Uterus (tissue), 4 donors: ENCODE data around the gene NES. TPM values are rescaled to one million over a fixed set of nuclear protein-coding genes. Genes with fewer than 3 reads are reported as not detected.

ENCODE experiments used
- DNase-seq, 2 donors: peaks; one replicate each; pipeline ENCODE4 v3.0.0-alpha.2; 2019 to 2020
- H3K27ac ChIP-seq, 2 donors: fragments of 200-600 bp; sonication (generic); 1 replicate in 1 of 2; 2 replicates in 1 of 2; pipeline ENCODE4 v1.5.1; 2016 to 2018
- H3K27me3 ChIP-seq, 2 donors: fragments of 200-600 bp; sonication (generic); one replicate each; pipeline ENCODE4 v1.5.1; 2018 to 2019; ENCODE audit warnings: control low read depth in 1 of 2
- H3K36me3 ChIP-seq, 2 donors: fragments of 200-600 bp; sonication (generic); one replicate each; pipeline ENCODE4 v1.5.1; 2019; ENCODE audit warnings: control low read depth in 1 of 2
- H3K4me1 ChIP-seq, 2 donors: fragments of 200-600 bp; sonication (generic); one replicate each; pipeline ENCODE4 v1.5.1; 2018 to 2019; ENCODE audit warnings: control low read depth in 1 of 2
- H3K4me3 ChIP-seq, 2 donors: fragments of 200-600 bp; sonication (generic); 1 replicate in 1 of 2; 2 replicates in 1 of 2; pipeline ENCODE4 v1.5.1; 2018 to 2019; ENCODE audit warnings: mild to moderate bottlenecking in 1 of 2
- H3K9me3 ChIP-seq, 2 donors: fragments of 200-600 bp; sonication (generic); one replicate each; pipeline ENCODE4 v1.5.1; 2019; ENCODE audit warnings: control low read depth in 1 of 2
- POLR2A ChIP-seq, 2 donors: fragments of 450-650 bp; IDR thresholded peaks; one replicate each; pipeline ENCODE4 v1.6.1; 2016; ENCODE audit warnings: antibody characterized with exemption in 2 of 2, mild to moderate bottlenecking in 1 of 2, moderate library complexity in 1 of 2
- intact Hi-C: fragments of 100-400 bp; cut with DNase I; formaldehyde crosslinking; loops from one replicate; pipeline ENCODE4 v1.15.1; 2023; ENCODE audit warnings: low total_unique reads
- total RNA-seq, 4 donors: library from RNA; depleted of rRNA in 3 of 4; stranded (reverse); fragments of >200 nt in 3 of 4; gene quantifications; one replicate each; pipeline versions ENCODE4 v1.1.0 to v1.2.4, GENCODE V29; 2014 to 2023
- TF ChIP-seq, protein P1 (sequence below), 4 experiments: fragments of 200-600 bp in 2 of 4; fragments of 450-650 bp in 2 of 4; sonication (generic) in 2 of 4; IDR thresholded peaks; one replicate each; pipeline ENCODE4 v1.5.1; 2016 to 2019; ENCODE audit warnings: antibody characterized with exemption in 4 of 4, mild to moderate bottlenecking in 2 of 4, moderate library complexity in 1 of 4
- donor health status: DM: yes; HTN: yes; CAD: no.

The NES gene
- total RNA-seq, 4 donors from 2014 or later = 9.7 to 70.9 (median 34.5) TPM

DNA sequence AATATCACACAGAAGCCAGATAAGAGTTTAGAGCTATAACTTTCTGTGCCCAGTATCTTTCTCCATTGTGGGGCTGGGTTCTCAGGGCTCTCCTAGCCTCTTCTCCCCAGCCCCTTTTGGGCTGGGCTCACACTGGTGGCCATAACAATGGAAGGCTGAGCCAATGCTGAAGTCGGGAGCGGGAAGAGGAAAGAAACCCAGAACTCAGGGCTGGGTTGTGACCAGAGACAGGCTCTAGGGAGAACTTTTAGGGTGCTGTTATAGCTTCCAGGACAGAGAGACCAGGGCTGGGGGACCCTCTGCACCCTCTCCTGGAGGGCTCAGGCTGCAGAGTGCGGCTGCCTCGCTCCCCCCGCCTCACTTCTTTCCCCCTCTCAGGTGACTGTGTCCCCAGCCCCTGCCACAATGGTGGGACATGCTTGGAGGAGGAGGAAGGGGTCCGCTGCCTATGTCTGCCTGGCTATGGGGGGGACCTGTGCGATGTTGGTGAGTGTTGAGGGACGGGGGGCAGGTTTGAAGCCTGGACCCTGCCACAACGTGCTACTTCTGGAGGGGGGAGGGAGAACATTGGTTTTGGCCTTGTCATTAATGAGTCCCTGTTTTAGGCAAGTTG lies 21.2 kb downstream of the NES start:
- Histone ChIP-seq H3K4me1 (peaks cover 3 to 9% of the 10 kb centered on the region in 2 donors), H3K27me3 (no peaks in the 10 kb centered on the region)
- intact Hi-C loops = no loop called here

DNA sequence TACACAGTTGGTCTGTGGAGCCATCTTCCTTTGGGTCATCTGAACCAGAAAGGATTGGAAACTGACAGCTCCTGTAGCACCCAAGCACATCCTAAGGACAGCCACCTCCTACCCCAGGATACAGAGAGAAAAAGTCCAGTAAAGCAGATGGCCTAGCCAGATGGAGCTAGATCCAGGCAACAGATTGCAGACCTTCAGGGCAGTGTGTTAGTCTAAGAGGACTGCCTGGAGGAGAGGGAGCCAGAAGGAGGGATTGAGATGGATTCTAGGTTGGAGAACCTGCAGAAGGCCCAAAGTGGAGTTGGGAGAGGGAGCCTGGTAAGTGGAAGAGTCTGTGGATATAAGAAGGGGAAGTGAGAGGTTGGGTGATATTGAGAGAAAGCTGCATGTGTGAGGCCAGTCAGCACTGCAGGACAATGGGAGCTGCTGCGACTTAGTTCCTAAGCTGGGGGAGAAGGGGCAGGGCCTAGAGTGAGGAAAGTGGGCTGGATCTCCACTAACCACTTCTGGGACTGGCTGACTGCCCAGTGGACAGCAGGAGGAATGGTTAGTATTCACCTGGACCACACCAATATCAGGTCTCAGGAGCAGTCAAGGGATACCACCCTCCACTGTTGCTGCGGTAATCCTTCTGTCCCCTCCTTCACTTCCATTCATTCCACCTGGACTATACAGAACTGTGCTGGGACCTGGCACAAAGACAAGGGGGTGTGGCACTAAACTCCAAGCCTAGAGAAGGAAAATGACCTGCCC lies 21.9 kb downstream of the NES start:
- DNase-seq = no peak
- intact Hi-C loops = no loop called here
- H3K4me1 ChIP-seq = peaks cover 3 to 9% of the 10 kb centered on the region in 2 donors
- H3K4me3 ChIP-seq = no peak overlapping the region
- H3K27me3 ChIP-seq = no peaks in the 10 kb centered on the region
- H3K27ac ChIP-seq = no peak overlapping the region
- H3K9me3 ChIP-seq = no peaks in the 10 kb centered on the region
- no peaks in the 10 kb centered on the region for H3K36me3 ChIP-seq
- TF ChIP-seq, protein P1, sequence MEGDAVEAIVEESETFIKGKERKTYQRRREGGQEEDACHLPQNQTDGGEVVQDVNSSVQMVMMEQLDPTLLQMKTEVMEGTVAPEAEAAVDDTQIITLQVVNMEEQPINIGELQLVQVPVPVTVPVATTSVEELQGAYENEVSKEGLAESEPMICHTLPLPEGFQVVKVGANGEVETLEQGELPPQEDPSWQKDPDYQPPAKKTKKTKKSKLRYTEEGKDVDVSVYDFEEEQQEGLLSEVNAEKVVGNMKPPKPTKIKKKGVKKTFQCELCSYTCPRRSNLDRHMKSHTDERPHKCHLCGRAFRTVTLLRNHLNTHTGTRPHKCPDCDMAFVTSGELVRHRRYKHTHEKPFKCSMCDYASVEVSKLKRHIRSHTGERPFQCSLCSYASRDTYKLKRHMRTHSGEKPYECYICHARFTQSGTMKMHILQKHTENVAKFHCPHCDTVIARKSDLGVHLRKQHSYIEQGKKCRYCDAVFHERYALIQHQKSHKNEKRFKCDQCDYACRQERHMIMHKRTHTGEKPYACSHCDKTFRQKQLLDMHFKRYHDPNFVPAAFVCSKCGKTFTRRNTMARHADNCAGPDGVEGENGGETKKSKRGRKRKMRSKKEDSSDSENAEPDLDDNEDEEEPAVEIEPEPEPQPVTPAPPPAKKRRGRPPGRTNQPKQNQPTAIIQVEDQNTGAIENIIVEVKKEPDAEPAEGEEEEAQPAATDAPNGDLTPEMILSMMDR (IDR thresholded peaks at IDR 0.05) = no peak
- TF ChIP-seq POLR2A (IDR thresholded peaks at IDR 0.05) = no peak

More for the DNA sequence above, 21.2 kb downstream of the NES start:
- H3K27ac ChIP-seq = no peak overlapping the region
- no peaks in the 10 kb centered on the region for H3K36me3 ChIP-seq
- TF ChIP-seq, protein P1 (IDR thresholded peaks at IDR 0.05) = no peak
- TF ChIP-seq POLR2A (IDR thresholded peaks at IDR 0.05) = no peak
- no peak overlapping the region for H3K4me3 ChIP-seq
- DNase-seq = no peak
- no peaks in the 10 kb centered on the region for H3K9me3 ChIP-seq

DNA sequence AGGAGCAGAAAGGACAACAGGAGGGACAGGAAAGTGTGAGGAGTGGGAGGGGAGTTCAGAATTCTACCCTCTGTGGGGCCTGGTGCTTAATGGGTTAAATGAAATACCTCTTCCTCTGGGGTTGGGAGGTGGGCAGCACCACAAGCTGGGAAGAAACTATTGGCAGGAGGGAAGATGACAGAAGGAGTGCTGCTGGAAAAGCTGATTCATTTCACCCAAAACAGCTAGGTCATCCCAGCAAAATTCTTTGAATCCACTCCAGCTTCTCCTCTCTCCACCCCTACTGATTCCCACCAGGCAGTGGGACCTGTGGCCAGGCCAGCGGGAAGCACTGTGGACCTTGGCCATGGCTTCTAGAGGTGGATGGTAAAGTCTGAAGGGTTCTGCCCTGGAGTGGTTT lies 22.5 kb downstream of the NES start:
- DNase-seq = no peak
- no peaks in the 10 kb centered on the region for H3K36me3 ChIP-seq
- peaks cover 3 to 7% of the 10 kb centered on the region in 2 donors for H3K4me1 ChIP-seq
- no peak for TF ChIP-seq POLR2A (IDR thresholded peaks at IDR 0.05)
- TF ChIP-seq, protein P1 (IDR thresholded peaks at IDR 0.05) = no peak
- no peak overlapping the region for H3K27ac ChIP-seq
- no peak overlapping the region for H3K4me3 ChIP-seq
- intact Hi-C loops = no loop called here
- H3K9me3 ChIP-seq = no peaks in the 10 kb centered on the region
- no peaks in the 10 kb centered on the region for H3K27me3 ChIP-seq

DNA sequence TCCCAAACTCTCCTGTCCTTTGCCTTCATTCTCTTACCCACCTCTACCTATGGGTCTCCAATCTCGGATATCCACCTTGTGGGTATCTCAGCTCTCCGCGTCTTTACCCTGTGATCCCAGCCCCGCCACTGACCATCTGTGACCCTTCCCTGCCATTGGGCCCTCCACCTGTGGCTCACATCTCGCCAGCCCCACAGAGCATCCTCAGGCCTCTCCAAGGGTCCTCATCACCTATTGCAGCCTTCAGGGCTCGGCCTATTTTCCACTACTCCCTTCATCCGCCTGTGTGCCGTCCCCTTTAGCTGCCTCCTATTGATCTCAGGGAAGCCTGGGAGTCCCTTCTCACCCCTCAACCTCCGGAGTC lies 24.2 kb downstream of the NES start:
- Histone ChIP-seq H3K27ac (no peak overlapping the region), H3K4me3 (no peak overlapping the region), H3K9me3 (no peaks in the 10 kb centered on the region), H3K4me1 (peaks cover 0 to 3% of the 10 kb centered on the region in 2 donors), H3K27me3 (no peaks in the 10 kb centered on the region), H3K36me3 (no peaks in the 10 kb centered on the region)
- TF ChIP-seq POLR2A (IDR thresholded peaks at IDR 0.05) = no peak
- TF ChIP-seq, protein P1 (IDR thresholded peaks at IDR 0.05) = no peak
- intact Hi-C loops = no loop called here
- no peak for DNase-seq
